SK-N-SH treated with all-trans-retinoic acid at 6 μM for 48 hours (cell line): ENCODE results near the gene TSHZ3.

Source experiments
- ATAC-seq: fragments of 200-7000 bp; cut with Tn5 transposase; 3 replicates; pipeline ENCODE4 v1.9.1; 2020; ENCODE audit warnings: mild to moderate bottlenecking, moderate library complexity
- ARNTL ChIP-seq: fragments of 450-650 bp; formaldehyde crosslinking; IDR thresholded peaks from 2 replicates; pipeline ENCODE4 v1.5.0; 2020; ENCODE audit warnings: low read depth, mild to moderate bottlenecking, moderate library complexity, borderline replicate concordance
- CSDC2 ChIP-seq: fragments of 250-450 bp; sonication (Bioruptor Pico); IDR thresholded peaks from 2 replicates; pipeline ENCODE4 v1.5.0; 2020; ENCODE audit warnings: mild to moderate bottlenecking, moderate library complexity
- CSRNP3 ChIP-seq: fragments of 250-450 bp; sonication (Bioruptor Pico); IDR thresholded peaks from 2 replicates; pipeline ENCODE4 v1.5.1; 2021; ENCODE audit warnings: mild to moderate bottlenecking, moderate library complexity
- ESRRG ChIP-seq: fragments of 250-450 bp; sonication (Bioruptor Pico); IDR thresholded peaks from 2 replicates; pipeline ENCODE4 v1.6.1; 2021; ENCODE audit warnings: mild to moderate bottlenecking
- GLIS3 ChIP-seq: fragments of 250-450 bp; sonication (Bioruptor Pico); IDR thresholded peaks from 2 replicates; pipeline ENCODE4 v1.5.0; 2020; ENCODE audit warnings: mild to moderate bottlenecking, moderate library complexity
- OSR1 ChIP-seq: fragments of 250-450 bp; sonication (Bioruptor Pico); IDR thresholded peaks from 2 replicates; pipeline ENCODE4 v1.8.0; 2022; ENCODE audit warnings: moderate library complexity, mild to moderate bottlenecking, inconsistent platforms
- PATZ1 ChIP-seq: fragments of 250-450 bp; sonication (Bioruptor Pico); IDR thresholded peaks from 2 replicates; pipeline ENCODE4 v1.8.0; 2020; ENCODE audit warnings: mild to moderate bottlenecking, moderate library complexity, borderline replicate concordance
- PPARA ChIP-seq: fragments of 250-450 bp; sonication (Bioruptor Pico); IDR thresholded peaks from 2 replicates; pipeline ENCODE4 v1.5.0; 2020; ENCODE audit warnings: mild to moderate bottlenecking, borderline replicate concordance
- RARB ChIP-seq: fragments of 250-450 bp; sonication (Bioruptor Pico); IDR thresholded peaks from 2 replicates; pipeline ENCODE4 v1.8.0; 2021; ENCODE audit warnings: mild to moderate bottlenecking, moderate library complexity
- SNAI2 ChIP-seq: fragments of 250-450 bp; sonication (Bioruptor Pico); IDR thresholded peaks from 2 replicates; pipeline ENCODE4 v1.5.0; 2020; ENCODE audit warnings: mild to moderate bottlenecking, moderate library complexity
- TCF4 ChIP-seq: fragments of 250-450 bp; sonication (Bioruptor Pico); IDR thresholded peaks from 2 replicates; pipeline ENCODE4 v1.8.0; 2021; ENCODE audit warnings: mild to moderate bottlenecking, moderate library complexity, borderline replicate concordance
- TOX ChIP-seq: fragments of 250-450 bp; sonication (Bioruptor Pico); IDR thresholded peaks from 2 replicates; pipeline ENCODE4 v1.8.0; 2021; ENCODE audit warnings: mild to moderate bottlenecking, moderate library complexity, borderline replicate concordance
- ZC3H10 ChIP-seq: fragments of 250-450 bp; sonication (Bioruptor Pico); IDR thresholded peaks from 2 replicates; pipeline ENCODE4 v1.5.1; 2021; ENCODE audit warnings: mild to moderate bottlenecking, moderate library complexity
- ZFP30 ChIP-seq: fragments of 450-650 bp; formaldehyde crosslinking; IDR thresholded peaks from 2 replicates; pipeline ENCODE4 v1.5.0; 2022; ENCODE audit warnings: mild to moderate bottlenecking, moderate library complexity
- ZNF70 ChIP-seq: fragments of 450-650 bp; formaldehyde crosslinking; IDR thresholded peaks from 2 replicates; pipeline ENCODE4 v1.5.0; 2020; ENCODE audit warnings: mild to moderate bottlenecking, moderate library complexity
- TF ChIP-seq, protein P1 (sequence below): fragments of 250-450 bp; sonication (Bioruptor Pico); IDR thresholded peaks from 2 replicates; pipeline ENCODE4 v1.5.1; 2020; ENCODE audit warnings: low read depth, mild to moderate bottlenecking, moderate library complexity
- TF ChIP-seq, protein P2 (sequence below): fragments of 250-450 bp; sonication (Bioruptor Pico); IDR thresholded peaks from 2 replicates; pipeline ENCODE4 v1.8.0; 2021; ENCODE audit warnings: low read depth, mild to moderate bottlenecking, moderate library complexity, borderline replicate concordance
- TF ChIP-seq, protein P3 (sequence below): fragments of 250-450 bp; sonication (Bioruptor Pico); IDR thresholded peaks from 2 replicates; pipeline ENCODE4 v1.5.0; 2020; ENCODE audit warnings: mild to moderate bottlenecking, moderate library complexity

The TSHZ3 gene

GRCh38 chr19:31317093-31317492, 32.1 kb downstream of the TSHZ3 start:
- no peak for ATAC-seq
- TF ChIP-seq TOX (CRISPR knock-in tag) (no peak), CSDC2 (CRISPR knock-in tag) (no peak), PATZ1 (no peak), TCF4 (CRISPR knock-in tag) (no peak), ZC3H10 (CRISPR knock-in tag) (no peak), PPARA (no peak), ESRRG (CRISPR knock-in tag) (no peak), ZNF70 (CRISPR knock-in tag) (no peak), SNAI2 (CRISPR knock-in tag) (no peak), RARB (CRISPR knock-in tag) (no peak), GLIS3 (CRISPR knock-in tag) (no peak), CSRNP3 (CRISPR knock-in tag) (no peak), ZFP30 (CRISPR knock-in tag) (no peak), ARNTL (CRISPR knock-in tag) (no peak)
- TF ChIP-seq, protein P1, sequence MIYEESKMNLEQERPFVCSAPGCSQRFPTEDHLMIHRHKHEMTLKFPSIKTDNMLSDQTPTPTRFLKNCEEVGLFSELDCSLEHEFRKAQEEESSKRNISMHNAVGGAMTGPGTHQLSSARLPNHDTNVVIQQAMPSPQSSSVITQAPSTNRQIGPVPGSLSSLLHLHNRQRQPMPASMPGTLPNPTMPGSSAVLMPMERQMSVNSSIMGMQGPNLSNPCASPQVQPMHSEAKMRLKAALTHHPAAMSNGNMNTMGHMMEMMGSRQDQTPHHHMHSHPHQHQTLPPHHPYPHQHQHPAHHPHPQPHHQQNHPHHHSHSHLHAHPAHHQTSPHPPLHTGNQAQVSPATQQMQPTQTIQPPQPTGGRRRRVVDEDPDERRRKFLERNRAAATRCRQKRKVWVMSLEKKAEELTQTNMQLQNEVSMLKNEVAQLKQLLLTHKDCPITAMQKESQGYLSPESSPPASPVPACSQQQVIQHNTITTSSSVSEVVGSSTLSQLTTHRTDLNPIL (CRISPR knock-in tag) = no peak
- TF ChIP-seq, protein P2, sequence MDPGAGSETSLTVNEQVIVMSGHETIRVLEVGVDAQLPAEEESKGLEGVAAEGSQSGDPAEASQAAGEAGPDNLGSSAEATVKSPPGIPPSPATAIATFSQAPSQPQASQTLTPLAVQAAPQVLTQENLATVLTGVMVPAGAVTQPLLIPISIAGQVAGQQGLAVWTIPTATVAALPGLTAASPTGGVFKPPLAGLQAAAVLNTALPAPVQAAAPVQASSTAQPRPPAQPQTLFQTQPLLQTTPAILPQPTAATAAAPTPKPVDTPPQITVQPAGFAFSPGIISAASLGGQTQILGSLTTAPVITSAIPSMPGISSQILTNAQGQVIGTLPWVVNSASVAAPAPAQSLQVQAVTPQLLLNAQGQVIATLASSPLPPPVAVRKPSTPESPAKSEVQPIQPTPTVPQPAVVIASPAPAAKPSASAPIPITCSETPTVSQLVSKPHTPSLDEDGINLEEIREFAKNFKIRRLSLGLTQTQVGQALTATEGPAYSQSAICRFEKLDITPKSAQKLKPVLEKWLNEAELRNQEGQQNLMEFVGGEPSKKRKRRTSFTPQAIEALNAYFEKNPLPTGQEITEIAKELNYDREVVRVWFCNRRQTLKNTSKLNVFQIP (CRISPR knock-in tag) = no peak
- TF ChIP-seq, protein P3, sequence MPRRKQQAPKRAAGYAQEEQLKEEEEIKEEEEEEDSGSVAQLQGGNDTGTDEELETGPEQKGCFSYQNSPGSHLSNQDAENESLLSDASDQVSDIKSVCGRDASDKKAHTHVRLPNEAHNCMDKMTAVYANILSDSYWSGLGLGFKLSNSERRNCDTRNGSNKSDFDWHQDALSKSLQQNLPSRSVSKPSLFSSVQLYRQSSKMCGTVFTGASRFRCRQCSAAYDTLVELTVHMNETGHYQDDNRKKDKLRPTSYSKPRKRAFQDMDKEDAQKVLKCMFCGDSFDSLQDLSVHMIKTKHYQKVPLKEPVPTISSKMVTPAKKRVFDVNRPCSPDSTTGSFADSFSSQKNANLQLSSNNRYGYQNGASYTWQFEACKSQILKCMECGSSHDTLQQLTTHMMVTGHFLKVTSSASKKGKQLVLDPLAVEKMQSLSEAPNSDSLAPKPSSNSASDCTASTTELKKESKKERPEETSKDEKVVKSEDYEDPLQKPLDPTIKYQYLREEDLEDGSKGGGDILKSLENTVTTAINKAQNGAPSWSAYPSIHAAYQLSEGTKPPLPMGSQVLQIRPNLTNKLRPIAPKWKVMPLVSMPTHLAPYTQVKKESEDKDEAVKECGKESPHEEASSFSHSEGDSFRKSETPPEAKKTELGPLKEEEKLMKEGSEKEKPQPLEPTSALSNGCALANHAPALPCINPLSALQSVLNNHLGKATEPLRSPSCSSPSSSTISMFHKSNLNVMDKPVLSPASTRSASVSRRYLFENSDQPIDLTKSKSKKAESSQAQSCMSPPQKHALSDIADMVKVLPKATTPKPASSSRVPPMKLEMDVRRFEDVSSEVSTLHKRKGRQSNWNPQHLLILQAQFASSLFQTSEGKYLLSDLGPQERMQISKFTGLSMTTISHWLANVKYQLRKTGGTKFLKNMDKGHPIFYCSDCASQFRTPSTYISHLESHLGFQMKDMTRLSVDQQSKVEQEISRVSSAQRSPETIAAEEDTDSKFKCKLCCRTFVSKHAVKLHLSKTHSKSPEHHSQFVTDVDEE (CRISPR knock-in tag) = no peak

DNA sequence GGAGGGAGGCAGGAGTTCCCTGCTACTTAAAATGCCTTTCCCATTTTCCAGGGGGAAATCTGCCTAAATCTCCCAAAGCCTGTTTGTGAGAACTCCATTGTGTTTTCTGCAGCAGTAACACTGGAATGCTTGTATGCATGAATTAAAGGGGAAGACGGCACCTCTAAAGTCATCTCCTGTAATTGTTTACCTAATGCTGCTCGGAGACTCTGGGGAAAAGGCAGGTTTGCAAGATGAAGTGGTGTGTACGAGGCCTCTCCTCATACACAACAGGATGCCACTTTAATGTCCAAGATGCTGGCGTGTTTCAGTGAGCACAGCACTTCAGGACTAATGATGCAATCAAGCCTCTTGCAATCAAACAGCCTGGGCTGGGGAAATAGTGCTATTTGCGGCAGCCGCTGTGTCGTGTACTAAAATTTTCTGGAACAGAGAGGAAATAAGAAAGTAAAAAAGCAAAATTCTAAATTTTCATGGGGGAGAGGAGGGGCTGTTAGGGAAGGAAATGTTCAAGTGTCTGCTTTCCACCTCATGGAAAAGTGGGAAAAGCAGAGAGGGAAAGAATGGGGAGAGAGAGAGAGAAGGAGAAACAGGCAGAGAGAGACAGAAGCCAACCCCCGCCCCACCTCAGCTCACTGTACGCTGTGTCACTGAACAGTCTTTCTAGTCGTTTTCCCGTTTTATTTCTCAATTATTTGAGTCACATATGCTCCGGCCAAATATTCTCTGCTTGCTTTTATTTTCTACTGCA, 32.9 kb downstream of the TSHZ3 start:
- no peak for ATAC-seq
- TF ChIP-seq, protein P3 (CRISPR knock-in tag) = no peak
- TF ChIP-seq RARB (CRISPR knock-in tag) (no peak), ESRRG (CRISPR knock-in tag) (no peak), ZNF70 (CRISPR knock-in tag) (no peak), ARNTL (CRISPR knock-in tag) (no peak), OSR1 (CRISPR knock-in tag) (no peak), PPARA (no peak), PATZ1 (no peak), CSDC2 (CRISPR knock-in tag) (no peak), SNAI2 (CRISPR knock-in tag) (no peak)
- TF ChIP-seq, protein P1 (CRISPR knock-in tag) = no peak
- TF ChIP-seq, protein P2 (CRISPR knock-in tag) = no peak
- TF ChIP-seq, all 23 proteins: peak for 0
